NCI-H2081 (cell line): ENCODE results near the gene PKD1.
A peak's percentile ranks its signal among the peaks of the same experiment; 100 is the strongest.
"Not testable (repeated sequence)": the region's sequence is repeated elsewhere in the genome, so short reads cannot be mapped to it uniquely, and the experiment has no call there.

ENCODE experiments used
- DNase-seq, 2 experiments: peaks; one replicate each; lab custom pipeline; 2025; lab: John Stamatoyannopoulos, UW

Gene PKD1

DNA sequence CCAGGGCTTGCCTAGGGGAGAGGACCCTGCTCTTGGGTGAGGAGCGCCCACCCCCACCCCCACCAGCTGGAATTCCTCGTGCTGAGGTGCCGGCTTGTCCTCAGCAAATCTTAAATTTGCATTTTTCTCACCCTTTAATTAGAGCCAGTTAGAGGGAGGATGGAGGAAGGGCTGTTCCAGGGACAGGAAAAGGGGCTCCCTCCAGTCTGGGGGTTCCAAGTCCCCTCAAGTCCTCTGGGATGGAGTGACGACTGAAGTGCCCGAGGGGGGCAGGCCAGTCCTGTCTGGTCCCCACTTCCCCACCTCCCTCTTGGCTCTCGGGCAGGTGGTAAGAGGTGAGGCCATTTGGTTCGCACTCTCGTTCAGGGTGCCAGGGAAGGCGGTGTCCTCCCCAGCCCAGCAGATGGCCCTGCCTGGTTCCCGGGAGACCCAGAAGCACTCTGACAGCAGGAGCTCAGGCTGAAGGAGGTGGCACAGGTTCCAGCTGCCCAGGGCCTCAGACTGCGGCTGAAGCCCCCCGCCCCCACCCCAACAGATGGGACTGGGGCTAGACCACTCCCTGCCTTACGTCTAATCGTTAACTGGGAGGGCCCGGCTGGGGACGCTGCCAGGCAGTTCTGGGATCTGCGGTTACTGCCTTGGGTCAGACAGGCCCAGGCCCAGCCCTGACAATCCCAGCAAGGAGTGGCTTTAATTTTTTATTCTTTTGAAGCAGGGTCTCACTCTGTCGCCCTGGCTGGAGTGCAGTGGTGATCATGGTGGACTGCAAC, 14.9 kb upstream of the PKD1 start:
- DNase-seq, result peak; percentile 62 to 71

DNA sequence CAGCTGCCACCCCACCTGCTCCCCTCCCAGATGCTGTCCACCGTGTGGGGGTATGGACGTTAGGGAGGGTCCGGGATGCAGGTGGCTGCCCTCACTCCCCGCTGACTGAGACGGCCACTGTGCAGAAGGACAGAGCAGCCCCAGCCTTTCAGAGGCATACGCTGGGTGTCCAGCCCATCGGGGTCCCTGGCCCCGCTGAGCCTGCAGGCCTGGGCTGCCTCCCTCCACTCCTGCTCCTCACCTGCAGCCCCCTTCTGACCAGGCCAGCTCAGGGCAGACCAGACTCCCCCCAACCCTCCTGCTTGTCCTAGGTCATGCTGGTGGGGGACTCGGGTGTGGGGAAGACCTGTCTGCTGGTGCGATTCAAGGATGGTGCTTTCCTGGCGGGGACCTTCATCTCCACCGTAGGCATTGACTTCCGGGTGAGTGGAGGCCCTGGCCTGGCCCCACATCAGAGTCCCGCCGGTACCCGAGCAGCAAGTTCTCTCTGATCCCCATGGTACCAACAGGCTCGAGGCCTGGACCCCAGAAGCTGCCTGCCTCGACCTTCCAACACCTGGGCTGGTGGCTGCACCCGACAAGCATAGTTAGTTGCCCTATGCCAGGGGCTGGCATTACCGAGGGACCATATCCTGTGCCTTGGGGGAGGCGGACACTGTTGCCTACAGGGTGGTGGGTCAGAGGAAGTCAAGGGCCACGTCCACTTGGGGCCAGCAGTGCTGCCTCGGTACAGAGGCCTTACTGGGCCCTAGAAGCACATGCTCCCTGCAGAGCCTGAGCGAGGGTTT, 14.1 kb upstream of the PKD1 start:
- DNase-seq, result no peak

DNA sequence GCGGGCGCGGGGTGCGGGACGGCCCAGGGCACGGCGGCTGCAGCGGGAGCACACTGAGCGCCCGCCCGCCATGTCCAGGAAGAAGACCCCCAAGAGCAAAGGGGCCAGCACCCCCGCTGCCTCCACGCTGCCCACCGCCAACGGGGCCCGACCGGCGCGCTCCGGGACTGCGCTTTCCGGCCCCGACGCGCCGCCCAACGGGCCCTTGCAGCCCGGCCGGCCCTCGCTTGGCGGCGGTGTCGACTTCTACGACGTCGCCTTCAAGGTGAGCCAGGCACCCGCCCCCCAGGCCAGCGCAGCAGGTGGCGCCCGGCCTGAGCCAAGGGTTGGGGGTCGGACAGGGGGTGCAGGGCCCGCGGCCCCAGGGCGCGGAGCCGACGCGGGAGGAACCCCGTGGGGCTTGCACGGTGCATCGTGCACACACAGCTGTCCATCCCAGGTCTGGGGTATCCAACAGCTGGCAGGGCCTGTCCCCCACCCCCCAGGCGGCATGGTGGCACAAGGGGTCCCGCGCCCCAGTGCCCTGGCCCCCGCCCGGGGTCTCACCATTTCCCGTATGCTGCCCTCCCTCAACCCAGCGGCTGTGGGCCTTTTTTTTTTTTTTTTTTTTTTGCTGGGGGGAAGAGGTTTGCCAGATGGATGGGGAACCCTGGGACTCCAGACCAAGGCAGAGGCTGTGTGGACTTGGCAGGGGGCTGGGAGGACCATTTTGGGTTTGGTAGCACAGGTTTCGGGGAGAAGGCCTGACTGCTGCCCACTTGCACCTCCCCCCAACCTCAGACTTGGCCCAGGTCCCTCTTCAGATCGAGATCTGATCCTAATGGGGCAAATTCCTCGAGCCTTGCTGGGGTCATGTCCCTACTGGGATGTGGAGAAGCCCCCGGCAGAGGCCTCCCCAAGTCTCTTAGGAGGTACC, 13.3 kb upstream of the PKD1 start:
- DNase-seq, result no peak

DNA sequence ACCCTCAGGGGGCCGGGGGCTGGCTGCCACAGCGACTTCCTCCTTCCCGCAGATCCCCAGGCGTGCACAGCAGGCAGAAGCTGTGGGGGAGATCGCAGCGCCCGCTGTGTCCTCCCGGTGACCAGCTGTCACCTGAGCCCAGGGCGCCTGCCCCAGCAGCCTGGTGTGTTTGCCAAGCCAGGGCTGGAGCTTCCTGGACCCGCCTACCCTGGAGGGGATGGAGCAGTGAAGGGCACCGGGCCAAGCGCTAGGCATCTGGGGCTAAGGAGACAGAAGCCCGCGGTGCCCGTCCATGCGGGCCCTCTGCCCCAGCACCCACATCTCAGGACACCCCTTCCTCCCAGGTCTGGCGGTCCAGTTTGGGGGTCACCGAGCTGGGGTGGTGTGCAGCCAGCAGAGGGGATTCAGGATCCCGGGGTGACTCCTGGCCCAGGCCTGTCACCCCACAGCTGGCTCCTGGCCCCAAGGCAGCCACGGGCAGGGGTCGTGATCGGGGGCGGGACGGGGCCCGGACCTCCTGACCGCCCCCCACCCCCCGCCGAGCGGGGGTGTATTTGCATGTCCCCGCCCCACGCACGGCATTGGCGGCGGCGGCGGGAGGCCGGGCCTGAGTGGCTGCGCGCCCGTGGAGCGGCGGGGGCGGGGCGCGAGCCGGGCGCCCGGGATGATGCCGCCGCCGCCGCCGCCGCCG, 12.4 kb upstream of the PKD1 start, which contains the start of gene RAB26:
Gene RAB26, plus strand, starts transcription at position 645 of the 691 bp plus-strand sequence. CDS start 159 bp downstream, outside the sequence.
- DNase-seq, result peak; percentile 91 to 95

DNA sequence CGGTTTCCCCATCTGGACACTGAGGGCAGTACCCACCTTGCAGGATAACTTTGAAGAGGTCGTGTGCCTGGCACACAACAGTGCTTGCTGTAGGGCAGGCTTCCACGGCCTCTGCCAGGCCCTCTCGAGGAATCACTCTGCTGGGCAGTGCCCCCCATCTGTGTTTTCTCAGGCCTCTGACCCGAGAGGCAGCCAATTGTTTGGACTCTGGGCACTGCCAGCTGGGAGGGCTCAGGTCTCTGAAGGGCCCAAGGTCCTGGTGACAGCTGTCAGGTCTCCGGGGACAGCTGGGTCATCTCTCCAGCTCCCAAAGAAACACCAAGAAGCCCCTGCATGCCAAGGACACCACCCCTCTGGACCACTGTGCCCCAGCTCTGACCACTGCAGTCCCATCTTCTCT, 11.7 kb upstream of the PKD1 start:
- DNase-seq, result no peak

DNA sequence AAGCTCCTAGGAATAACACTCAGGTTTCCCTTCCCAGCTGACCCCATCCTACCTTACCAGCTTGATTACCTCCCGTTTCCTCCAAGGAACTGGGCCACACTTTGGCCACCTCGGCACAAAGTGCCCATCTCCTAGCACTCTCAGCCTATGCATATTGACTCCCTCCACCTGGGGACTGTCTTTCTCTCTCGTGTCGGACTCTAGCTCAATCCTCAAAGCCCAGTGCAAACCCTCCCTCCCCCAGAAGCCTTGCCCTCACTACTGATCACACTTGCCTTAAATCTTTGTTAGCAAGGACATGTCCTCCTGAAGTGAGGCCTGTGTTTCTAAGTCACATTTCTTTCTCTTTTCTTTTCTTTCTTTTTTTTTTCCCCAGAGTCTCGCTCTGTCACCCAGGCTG, 10.1 kb upstream of the PKD1 start:
- DNase-seq, result no peak

DNA sequence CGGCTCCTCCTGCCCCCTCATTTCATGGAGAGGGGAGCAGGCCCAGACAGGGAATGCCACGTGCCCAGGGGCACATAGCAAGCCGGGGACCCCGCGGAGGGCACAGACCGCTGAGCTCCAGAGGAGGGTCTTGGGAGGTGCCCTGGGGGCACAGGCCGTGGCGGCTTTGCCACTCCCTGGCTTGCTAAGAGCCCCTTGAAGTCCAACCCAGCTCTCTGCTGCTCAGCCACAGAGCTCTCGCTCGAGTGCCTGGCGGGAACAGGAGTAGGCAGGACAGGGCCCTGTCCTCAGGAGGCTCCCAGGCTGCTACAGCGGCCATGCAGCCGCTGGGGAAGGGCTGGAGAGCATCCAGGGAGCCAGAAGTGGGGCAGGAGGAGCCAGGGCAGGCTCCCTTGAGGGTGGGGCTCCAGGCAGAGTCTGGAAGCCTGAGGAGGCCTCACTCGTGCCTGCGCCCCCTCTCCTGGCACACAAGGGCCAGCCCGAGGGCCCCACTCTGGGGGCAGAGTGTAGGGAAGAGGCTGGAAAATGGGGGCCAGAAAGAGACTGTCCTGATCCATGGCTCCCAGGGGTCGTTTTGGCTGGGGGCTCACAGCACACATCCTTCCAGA, 8.3 kb upstream of the PKD1 start:
- no peak for DNase-seq

DNA sequence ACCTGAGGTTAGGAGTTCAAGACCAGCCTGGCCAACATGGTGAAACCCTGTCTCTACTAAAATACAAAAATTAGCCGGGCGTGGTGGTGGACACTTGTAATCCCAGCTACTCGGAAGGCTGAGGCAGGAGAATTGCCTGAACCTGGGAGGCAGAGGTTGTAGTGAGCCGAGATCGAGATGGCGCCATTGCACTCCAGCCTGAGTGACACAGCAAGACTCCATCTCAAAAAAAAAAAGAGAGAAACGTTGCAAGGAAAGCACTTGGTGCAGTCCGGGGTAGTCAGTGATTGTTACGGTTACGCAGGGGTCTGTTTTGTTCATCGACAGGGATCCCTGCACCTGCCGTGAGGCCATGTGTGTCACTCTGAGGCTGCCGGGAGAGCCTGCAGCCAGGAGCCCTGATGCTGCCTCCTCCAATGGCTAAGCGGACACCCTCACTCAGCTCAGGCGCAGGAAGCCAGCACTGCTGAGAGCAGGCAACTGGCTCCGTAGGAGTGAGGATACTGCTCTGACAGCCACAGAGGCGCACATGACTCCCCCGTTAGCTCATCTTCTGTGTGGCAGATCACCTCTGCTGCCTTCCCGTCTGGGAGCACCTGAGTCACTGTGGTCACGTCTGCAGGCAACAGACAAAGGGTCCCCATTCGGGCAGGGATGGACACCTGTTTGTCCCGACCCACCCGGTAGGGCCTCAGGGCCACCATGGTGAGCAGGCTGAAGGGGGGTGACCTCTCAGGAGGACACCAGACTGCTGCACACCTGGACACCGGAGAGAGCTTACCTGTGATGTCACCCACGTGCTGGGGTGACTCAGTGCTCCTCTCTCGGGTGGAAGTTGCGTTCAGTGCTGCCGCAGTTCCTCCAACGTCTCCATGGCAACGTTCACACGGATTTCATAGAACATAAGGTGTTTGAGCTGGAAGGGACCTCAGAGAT, 7.5 kb upstream of the PKD1 start:
- DNase-seq, result no peak

DNA sequence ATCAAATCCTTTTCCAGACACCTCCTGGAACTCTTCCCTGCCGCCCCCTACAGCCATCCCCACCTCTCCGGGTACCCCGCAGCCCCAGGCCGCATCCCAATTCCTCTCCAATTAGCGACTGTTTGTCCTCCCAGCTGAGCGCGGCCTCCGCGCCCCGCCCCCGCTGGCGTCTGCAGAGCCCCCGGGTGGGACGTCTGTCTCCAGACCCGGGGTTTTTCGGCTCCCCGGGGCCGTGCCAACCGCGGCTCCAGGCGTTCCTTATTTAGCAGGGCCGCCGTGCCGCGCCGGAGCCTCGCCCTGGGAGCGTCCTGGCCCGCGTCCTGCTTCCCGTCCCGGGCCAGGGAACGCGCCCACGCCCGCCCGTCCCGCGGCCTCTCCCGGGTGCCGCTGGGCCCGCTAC, 627 bp downstream of the PKD1 start:
- DNase-seq, result not testable (repeated sequence)

DNA sequence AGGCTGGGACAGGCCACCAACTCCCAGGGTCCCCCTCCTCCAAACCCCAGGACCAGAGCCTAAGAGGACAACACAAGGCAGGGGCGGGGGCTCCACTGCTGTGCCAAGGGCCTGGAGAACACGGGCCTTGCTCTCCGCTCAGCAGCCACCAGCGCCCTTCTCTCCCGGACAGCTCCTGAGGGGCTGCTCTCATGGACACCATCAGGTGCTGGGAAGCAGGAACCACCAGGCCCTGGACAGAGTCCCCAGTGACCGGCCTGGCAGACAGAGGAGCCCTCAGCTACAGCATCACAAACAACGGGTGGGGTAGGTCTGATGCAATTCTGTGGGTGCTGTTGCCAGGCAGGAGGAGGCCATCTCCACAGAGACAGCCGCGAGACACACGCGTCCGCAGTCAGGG, 1.9 kb downstream of the PKD1 start:
- DNase-seq, result not testable (repeated sequence)

DNA sequence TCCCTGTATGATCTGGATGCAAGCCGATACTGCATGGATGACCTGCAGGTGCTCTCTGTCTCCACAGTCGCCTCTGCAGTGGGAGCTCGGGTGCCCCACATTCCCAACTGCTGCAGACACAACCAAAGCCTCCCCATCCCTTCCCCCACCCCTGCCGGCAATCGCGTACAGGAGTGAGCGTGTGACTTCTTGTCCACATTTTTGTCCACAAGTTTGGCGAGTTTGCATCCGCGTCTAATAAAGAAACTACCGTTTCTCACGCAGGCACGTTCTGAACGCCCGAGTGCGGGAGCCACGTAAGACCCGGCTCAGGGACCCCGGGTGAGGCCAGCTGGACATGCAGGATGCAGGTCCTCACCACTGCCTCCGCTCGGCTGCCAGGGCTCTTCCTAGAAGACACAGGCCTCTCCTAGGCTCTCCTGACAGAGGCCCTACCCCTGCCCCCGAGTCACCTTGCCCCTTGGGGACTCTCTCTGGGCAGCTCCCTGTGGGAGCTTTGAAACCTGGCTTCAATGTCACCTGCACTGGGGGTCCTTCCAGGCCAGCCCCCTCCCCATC, 5.7 kb downstream of the PKD1 start:
- not testable (repeated sequence) for DNase-seq

DNA sequence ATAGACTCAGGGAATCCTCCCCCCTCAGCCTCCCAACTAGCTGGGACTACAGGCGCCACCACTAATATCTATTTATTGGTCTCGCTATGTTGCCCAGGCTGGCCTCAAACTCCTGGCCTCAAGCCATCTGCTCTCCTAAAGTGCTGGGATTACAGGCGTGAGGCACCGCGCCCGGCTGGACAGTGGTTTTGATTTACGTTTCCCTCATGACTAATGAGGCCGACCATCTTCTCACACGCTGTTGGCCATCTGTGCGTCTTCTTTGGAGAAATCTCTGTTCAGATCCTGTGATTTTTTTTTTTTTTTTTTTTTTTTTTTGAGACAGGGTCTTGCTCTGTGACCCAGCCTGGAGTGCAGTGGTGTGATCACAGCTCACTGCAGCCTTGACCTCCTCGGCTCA, 6.4 kb downstream of the PKD1 start:
- not testable (repeated sequence) for DNase-seq

DNA sequence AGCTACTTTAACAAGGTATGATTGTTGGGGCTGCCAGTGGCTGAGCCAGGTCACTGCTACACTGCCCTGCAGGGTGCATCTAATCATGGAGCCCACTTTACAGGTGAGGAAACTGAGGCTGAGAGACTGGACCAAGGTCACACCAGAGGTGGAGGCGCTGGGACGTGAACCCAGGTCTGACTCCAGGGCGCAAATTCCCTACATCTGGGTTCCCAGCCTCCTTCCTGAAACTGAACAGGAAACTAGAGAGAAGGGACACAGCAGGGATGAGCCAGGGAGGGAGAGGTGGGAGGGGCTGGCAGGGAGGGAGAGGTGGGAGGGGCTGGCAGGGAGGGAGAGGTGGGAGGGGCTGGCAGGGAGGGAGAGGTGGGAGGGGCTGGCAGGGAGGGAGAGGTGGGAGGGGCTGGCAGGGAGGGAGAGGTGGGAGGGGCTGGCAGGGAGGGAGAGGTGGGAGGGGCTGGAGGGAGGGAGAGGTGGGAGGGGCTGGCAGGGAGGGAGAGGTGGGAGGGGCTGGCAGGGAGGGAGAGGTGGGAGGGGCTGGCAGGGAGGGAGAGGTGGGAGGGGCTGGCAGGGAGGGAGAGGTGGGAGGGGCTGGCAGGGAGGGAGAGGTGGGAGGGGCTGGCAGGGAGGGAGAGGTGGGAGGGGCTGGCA, 7.9 kb downstream of the PKD1 start:
- DNase-seq, result peak; percentile 40 to 52

DNA sequence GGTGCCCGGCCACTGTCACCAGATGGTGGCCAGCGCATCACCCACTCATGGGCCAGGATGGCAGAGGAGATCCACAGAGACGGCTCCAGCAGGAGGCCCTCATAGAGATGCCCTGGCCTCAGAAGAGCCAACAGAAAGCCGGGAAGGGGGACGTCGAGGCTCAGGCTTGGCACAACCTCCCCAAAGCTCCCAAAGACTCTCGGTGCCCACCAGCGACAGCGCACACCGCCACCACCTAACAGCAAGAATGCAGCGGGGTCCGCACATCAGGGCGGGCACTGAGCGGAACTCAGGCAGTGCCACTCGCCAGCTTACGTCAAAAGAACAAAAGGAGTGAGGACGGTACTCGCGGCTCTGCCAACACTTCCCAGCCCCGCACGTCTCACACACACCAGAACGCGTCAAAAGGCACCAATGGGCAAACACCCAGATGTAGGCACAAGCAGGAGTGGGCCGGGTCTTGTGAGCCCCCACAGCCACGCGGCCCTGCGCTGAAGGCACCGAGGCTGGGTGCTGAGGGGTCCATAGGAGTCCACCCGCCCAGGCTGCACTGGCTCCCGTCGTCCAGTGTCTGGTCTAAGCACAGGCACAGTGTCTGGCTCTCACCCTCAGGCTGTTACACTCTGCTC, 8.7 kb downstream of the PKD1 start:
- DNase-seq, result not testable (repeated sequence)

DNA sequence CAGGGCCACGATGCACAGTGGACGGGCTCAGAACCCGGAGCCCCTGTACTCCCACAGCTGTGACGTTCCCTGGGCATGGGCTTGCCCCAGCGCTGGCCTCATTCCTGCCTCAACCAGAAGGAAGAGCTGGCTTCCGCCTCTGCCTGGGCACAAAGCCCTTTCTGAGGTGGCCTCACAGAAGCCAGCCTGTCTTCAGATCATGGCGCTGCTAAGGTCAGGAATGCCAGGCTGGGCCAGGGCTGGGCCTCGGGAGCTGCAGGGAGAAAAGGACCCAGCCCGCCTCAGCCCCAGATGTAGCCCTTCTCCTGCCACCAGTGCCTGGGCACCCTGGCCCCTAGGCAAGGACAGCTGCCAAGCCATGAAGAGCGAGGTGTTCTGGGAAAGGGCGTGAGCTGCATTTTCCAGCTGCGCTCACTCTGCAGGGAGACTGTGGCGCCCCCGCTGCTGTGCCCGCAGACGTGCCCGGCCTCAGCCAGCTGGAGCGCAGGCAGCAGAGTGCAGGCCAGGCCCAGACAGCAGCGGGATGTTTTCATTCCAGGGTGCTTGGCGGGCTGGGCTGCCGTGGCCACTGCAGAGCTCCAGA, 9.4 kb downstream of the PKD1 start:
- not testable (repeated sequence) for DNase-seq

DNA sequence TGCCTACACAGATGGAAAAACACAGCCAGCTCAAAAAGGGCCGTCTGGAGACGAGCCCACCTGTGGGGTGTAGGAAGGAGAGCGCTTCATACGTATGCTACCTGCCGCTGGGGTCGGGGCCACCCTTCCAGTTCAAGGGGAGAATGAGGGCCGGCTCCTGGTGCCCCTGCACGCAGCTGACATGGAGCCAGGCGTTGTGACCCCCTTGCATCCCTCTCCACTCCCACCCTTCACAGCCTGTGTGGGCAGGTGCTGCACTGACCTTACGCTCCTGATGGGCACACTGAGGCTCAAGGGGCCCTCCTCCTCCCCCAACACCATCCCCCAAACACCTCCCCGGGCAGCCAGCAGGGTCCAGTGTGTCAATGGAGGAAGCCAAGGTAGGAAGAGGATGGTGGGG, 10.1 kb downstream of the PKD1 start:
- not testable (repeated sequence) for DNase-seq

DNA sequence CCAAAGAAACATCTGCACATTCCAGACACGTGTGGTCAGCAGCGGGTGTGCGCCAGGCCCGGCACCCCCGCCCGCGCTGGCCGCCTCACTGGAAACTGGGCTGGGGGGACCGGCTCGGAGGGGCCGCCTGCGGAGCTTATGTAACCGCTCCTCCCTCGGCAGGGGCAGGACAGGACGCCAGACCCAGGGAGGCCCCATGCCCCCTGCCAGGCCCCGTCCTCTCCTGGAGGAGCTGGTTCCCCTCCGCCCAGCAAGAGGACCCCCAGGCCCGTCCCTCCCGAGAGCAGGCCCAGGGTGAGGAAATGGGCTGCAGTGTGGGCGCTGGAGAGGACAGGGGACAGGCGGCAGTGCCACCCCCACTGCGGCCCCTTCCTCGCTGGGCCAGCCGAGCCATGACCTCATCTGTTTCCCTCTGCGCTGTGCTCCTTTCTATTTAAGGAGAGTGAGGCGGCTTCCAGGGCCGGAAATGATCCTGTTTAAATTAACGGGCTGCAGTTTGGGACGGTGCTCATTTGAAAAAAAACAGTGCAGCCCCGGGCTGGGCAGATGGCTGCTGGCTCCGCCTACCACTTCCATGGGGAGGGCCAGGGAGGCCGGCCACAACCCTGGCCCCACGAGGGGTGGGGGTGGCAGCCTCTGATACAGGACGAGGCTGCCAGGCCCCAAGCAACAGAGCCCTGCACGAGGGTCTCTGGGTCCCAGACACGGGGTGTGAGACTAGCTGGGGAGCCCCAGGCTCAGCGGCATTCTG, 10.8 kb downstream of the PKD1 start:
- DNase-seq, result peak; percentile 52 to 68

DNA sequence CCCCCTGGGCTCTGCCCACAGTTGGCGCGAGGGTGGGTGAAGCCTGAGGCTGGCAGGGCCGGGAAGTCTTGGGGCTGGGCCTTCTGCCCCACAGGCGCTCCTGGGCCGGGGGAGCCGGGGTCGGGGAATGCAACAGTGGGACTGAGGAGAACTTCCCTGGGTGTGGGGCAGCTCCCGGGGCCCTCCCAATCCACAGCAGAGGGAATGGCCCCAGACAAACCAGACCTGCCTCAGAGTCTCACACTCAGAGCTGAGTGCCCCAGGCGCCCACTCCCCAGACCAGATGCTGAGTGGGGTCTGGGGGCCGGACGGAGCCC, 11.4 kb downstream of the PKD1 start:
- DNase-seq, result not testable (repeated sequence)
